Activated CD4-positive, CD25-positive, alpha-beta regulatory T cell (primary cell): ENCODE measurements around the gene RHEX.
"Not testable (repeated sequence)": the region's sequence is repeated elsewhere in the genome, so short reads cannot be mapped to it uniquely, and the experiment has no call there.

Source experiments
- DNase-seq, 4 experiments: peaks; one replicate each; lab custom pipeline; 2025; lab: John Stamatoyannopoulos, UW

The RHEX gene

GRCh38 chr1:206058927-206059292 lies 5.9 kb downstream of the RHEX start:
- DNase-seq = no peak

GRCh38 chr1:206059355-206059915 lies 6.5 kb downstream of the RHEX start:
- no peak for DNase-seq

DNA sequence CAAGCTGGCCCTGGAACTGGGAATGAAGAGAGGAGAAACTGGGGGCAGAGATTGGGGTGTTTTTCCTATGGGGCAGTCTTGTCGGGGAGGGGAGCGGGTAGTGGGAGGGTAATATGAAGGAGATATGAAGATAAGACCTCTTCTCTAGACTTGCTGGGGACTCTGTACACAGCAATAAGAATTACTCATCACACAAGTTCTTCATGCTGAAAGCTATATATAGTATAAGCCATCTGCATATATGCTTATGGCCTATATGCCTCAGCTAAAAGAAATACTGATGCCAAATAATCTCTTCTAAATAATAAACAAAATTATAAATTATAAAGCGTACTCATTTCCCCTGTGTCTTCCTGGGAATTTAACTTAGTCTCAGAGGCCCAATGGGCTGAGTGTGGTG lies 7.9 kb downstream of the RHEX start:
- no peak for DNase-seq

DNA sequence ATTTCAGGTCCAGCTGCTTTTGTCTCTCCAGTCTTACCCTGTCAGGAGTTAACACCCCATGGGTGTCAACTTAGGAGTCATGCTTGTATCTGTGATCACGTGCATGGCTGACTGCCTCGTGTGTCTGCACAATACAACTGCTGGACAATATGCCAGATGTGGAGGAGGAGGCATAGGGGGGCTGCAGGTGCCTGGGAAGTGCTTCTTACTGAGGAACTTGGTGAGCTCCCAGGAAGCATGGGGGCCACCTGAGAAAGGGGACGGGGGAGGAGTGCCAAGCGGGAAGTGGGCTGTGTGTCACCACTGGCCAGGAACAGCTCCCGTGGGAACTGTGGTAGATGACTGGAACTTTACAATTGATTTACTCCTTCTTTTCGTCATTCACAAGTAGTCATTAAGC lies 9.5 kb downstream of the RHEX start:
- no peak for DNase-seq

DNA sequence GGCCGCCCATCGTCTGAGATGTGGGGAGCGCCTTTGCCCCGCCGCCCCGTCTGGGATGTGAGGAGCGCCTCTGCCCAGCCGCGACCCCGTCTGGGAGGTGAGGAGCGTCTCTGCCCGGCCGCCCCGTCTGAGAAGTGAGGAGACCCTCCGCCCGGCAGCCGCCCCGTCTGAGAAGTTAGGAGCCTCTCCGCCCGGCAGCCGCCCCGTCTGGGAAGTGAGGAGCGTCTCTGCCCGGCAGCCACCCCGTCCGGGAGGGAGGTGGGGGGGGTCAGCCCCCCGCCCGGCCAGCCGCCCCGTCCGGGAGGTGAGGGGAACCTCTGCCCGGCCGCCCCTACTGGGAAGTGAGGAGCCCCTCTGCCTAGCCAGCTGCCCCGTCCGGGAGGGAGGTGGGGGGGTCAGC lies 11.0 kb downstream of the RHEX start:
- not testable (repeated sequence) for DNase-seq

- DNase-seq = not testable (repeated sequence)
Measured at GRCh38 chr1:206064501-206064900, 11.5 kb downstream of the RHEX start.

- no peak for DNase-seq
Measured at GRCh38 chr1:206065547-206066145, 12.7 kb downstream of the RHEX start.

DNA sequence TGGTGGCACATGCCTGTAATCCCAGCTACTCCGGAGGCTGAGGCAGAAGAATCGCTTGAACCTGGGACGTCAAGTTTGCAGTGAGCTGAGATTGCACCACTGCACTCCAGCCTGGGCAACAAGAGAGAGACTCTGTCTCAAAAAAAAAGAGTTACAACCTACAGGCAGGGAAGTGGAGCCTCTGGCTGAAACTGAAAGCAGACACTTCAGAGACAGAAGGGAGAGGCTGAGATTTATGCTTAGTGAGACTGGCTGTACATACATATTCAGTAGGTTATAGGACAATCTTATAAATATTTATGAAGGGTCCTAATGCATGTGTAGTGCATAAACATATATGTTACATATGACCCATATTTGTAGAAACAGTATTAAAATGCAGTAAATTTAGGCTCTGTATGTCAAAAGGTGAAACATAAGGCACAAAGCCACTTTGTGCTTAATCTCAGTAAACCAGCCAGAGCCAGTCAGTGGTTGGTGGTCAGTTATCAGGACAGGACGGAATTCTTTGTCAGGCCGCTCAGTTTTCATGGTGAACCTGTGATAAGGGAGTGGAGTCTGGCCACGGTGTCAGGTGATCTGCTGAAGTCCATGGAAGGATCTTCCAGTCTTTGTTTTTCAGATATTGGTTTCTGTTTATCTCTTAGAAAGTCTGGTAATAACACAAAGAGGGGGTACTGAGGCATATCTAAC lies 13.7 kb downstream of the RHEX start:
- no peak for DNase-seq

DNA sequence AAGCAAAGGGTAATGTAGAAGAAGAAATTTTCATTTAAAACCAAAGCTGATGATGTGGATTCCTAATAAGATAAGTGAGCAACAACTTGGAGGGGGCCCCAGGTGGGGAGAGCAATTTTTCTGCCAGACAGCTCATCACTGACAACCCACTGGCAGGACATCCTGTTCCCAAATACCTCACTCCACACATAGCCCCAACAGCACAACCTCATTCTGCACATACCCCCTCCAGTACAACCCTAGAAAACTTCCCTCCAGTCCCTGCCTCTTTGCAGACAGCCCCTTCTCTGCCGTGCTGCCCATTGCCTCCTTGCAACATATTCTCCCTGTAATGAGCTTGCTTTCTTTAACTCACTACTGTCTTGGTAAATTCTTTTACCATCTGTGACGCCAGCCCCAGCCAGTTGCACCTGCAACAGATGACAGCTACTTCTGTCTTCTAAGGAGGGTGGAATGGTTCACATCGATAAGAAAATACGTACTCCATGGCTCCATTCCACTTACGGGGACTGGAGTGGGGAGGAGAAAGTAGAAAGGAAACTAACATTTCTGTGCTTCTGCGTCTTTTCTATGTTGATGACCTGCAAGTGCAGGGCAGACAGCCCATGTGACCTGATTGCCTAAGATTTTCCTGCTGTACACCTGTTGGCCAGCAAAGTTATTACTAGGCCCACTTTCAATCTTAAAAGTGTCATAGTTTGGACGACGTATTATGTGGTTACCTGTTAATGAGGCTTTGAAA lies 14.7 kb downstream of the RHEX start:
- no peak for DNase-seq

DNA sequence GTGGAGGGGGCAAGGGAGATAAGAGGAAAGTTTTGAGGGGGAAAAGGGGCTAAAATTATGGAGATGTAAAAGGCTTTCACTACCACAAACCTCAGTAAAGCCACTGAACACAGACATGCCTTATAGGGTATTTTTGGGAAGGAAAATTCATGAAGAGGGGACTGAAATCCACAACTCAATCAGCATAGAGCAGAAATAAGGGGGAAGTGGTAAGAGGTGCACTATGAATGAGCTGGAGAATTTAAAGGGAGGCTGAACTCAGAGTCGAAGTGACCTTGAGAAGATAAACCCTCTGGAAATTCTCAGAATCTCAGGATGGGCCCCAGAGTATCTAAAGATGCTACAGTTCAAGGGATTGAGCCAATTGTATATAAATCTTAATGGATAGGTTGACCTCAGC lies 15.3 kb downstream of the RHEX start:
- DNase-seq = no peak

- no peak for DNase-seq
Measured at GRCh38 chr1:206070627-206071304, 17.8 kb downstream of the RHEX start.

GRCh38 chr1:206074839-206075238 lies 21.9 kb downstream of the RHEX start:
- DNase-seq = no peak

GRCh38 chr1:206075786-206076755 lies 23.1 kb downstream of the RHEX start:
- no peak for DNase-seq

DNA sequence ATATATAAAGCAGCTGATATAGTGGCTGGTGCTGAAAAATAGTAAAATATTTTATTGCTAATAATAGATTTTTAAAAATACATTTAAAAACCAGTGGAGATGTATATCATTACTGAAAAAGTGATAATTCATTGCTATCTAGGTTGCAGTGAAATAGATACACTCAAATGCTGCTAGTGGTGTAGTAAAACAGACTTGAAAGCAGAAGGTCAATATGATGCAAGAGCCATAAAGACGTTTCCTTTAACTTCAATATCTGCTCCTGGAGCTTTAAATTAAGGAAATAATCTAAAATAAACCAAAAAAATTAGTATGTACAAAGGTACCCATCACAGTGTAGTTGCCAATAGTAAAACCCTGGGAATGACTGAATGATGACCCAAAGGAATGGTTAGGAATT lies 26.2 kb downstream of the RHEX start:
- no peak for DNase-seq

DNA sequence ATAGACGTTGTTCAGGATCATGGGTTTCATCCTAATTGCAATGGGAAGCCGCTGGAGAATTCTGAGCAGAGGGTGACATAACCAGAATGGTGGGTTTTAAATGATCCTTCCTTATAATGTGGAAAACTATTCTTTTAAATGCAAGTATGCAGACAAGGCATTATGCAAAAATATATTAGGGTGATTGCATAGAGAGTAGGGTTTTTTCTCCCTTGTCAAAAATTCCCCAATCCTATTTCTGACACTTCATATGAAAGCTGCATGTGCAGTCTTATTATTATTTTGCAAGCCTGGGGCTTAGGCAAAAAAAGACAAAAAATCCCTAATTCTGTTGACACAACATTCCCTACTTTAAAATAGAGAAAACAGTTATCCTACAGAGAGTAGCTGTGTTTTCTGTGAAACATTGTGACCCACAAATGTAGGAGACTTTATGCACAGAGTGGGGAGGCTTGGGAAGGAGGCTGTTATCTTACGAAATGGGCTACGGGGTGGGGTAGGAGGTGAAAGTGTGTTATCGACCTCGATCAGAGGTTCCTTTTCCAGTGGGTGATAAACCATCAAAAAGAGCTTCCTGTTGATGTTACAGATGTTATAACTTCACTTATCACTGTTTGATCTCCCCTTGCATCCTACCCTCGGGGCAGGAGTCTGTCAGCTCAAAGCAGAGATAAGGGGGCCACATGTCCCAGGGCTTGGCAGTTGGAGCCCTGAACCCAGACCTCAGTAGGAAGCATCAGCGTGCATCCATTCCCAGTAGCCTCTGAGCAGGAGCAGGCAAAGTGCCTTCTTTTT lies 27.2 kb downstream of the RHEX start:
- no peak for DNase-seq

DNA sequence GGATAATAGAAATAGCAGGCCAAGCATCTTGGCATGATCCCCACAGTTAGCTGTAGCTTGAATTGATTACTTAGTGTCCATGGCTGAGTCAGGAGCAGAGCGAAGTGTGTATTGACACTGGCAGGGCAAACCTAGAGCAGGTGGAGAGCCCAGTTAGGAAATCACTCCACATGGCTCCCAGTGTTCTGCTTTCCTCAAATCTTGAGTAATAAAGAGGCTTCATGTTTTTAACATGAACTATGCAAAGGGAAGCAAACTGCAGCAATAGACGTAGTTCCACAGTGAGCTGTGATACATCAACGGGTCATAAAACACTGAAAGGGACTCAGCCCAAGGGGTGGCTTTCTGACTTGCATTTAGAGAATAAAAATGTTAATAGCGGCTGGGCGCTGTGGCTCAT lies 28.9 kb downstream of the RHEX start:
- no peak for DNase-seq

DNA sequence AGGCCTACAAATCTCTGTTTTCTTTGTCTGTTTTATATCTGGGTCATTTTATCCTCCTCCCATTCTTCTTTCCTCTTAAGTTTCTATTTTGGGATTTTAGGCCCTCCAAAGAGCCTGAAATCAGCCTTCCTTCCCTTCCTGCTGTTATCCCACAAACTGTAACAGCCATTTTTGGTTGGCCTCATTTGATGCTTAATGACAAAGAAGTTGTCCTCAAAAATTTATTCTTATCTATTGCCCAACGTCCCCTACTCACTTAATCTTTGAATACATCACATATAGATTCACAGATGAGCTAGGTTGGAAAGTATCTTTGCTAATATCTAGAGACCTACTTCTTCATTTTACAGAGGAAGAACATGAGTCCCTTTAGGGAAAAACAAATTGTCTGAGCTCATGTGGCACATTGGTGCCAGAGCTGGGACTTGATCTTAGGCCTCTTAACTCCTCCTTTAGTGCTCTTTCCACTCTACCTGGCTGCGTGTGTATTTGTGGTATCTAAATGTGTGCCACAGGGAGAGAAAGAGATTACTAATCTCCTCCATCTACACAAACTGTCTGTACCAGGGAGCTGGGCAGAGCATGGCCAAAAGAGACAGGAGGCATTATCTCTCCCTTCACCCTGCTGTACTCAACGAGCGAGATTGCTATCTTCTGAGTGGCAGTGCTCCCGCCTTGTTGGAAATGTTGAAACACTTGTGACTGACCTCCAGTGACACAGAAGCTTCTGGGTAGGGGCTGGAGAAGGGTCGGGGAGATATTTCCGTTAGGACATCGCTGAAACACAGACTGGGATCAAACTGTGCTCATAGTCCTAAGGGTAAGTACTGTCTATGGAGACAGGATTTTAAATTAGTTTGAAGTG lies 30.1 kb downstream of the RHEX start:
- no peak for DNase-seq

- no peak for DNase-seq
Measured at GRCh38 chr1:206083750-206084149, 30.8 kb downstream of the RHEX start.

- no peak for DNase-seq
Measured at GRCh38 chr1:206087091-206087490, 34.1 kb downstream of the RHEX start.

GRCh38 chr1:206089341-206089740 lies 36.4 kb downstream of the RHEX start:
- DNase-seq = no peak
